ENCODE measurements around the gene NOLC1. TPM values are rescaled to one million over a fixed set of nuclear protein-coding genes. Genes with fewer than 3 reads are reported as not detected.
A peak's percentile ranks its signal among the peaks of the same experiment; 100 is the strongest.

The NOLC1 gene
- total and polyA plus RNA-seq, 2 experiments from 2014 or later, result 52.3 to 56.2 TPM

GRCh38 chr10:102112210-102112817 is 39.9 kb upstream of the NOLC1 start:
- peak; percentile 31 for TF ChIP-seq CTCF (IDR thresholded peaks at IDR 0.05; ENCODE audit: low read depth, low read length)
- no peak for DNase-seq (ENCODE audit: low read depth in 1 of 2, low spot score in 1 of 2)
- H3K27me3 ChIP-seq, result no peaks in the 10 kb centered on the region
- H3K4me1 ChIP-seq (ENCODE audit: low read depth), result peaks cover 32% of the 10 kb centered on the region
- no peak overlapping the region for H3K4me3 ChIP-seq
- H3K27ac ChIP-seq, result no peak overlapping the region
- H3K9me3 ChIP-seq (ENCODE audit: low read depth), result no peaks in the 10 kb centered on the region
- H3K36me3 ChIP-seq, result peaks cover 36% of the 10 kb centered on the region

GRCh38 chr10:102113261-102113955 is 38.8 kb upstream of the NOLC1 start:
- Histone ChIP-seq H3K4me3 (peak overlapping the region; percentile 78), H3K4me1 (ENCODE audit: low read depth) (peaks cover 43% of the 10 kb centered on the region), H3K36me3 (peaks cover 29% of the 10 kb centered on the region), H3K27ac (peak overlapping the region; percentile 97), H3K9me3 (ENCODE audit: low read depth) (no peaks in the 10 kb centered on the region), H3K27me3 (no peaks in the 10 kb centered on the region)
- no peak for DNase-seq (ENCODE audit: low read depth in 1 of 2, low spot score in 1 of 2)
- no peak for TF ChIP-seq CTCF (IDR thresholded peaks at IDR 0.05; ENCODE audit: low read depth, low read length)

- TF ChIP-seq CTCF (IDR thresholded peaks at IDR 0.05; ENCODE audit: low read depth, low read length), result no peak
- peaks cover 50% of the 10 kb centered on the region for H3K4me1 ChIP-seq (ENCODE audit: low read depth)
Observed at GRCh38 chr10:102113956-102114857, 38.0 kb upstream of the NOLC1 start.

GRCh38 chr10:102114861-102115618 is 37.1 kb upstream of the NOLC1 start:
- Histone ChIP-seq H3K4me3 (peak overlapping the region; percentile 78), H3K27ac (peak overlapping the region; percentile 97), H3K9me3 (ENCODE audit: low read depth) (no peaks in the 10 kb centered on the region), H3K27me3 (no peaks in the 10 kb centered on the region), H3K4me1 (ENCODE audit: low read depth) (peaks cover 50% of the 10 kb centered on the region), H3K36me3 (peaks cover 13% of the 10 kb centered on the region)
- no peak for TF ChIP-seq CTCF (IDR thresholded peaks at IDR 0.05; ENCODE audit: low read depth, low read length)
- DNase-seq (ENCODE audit: low read depth in 1 of 2, low spot score in 1 of 2), result peak; percentile 84 to 93

More at GRCh38 chr10:102113956-102114857, 38.0 kb upstream of the NOLC1 start:
- Histone ChIP-seq H3K27ac (peak overlapping the region; percentile 97), H3K36me3 (peaks cover 21% of the 10 kb centered on the region), H3K27me3 (no peaks in the 10 kb centered on the region), H3K9me3 (ENCODE audit: low read depth) (no peaks in the 10 kb centered on the region), H3K4me3 (peak overlapping the region; percentile 78)
- peak in 1 of 2 donors; percentile 34 for DNase-seq (ENCODE audit: low read depth in 1 of 2, low spot score in 1 of 2)

GRCh38 chr10:102115775-102116174 is 36.4 kb upstream of the NOLC1 start:
- TF ChIP-seq CTCF (IDR thresholded peaks at IDR 0.05; ENCODE audit: low read depth, low read length), result no peak
- Histone ChIP-seq H3K27me3 (no peaks in the 10 kb centered on the region), H3K36me3 (peaks cover 6% of the 10 kb centered on the region), H3K27ac (peak overlapping the region; percentile 97), H3K9me3 (ENCODE audit: low read depth) (no peaks in the 10 kb centered on the region), H3K4me3 (no peak overlapping the region), H3K4me1 (ENCODE audit: low read depth) (peaks cover 50% of the 10 kb centered on the region)
- DNase-seq (ENCODE audit: low read depth in 1 of 2, low spot score in 1 of 2), result peak in 1 of 2 donors; percentile 18

Data from cardiac muscle cell (in vitro differentiated cells and primary cell).